PC-9 (cell line): Measurements from ENCODE around the gene BICRAL. TPM values are rescaled to one million over a fixed set of nuclear protein-coding genes. Genes with fewer than 3 reads are reported as not detected.

ENCODE experiments used
- BruUV-seq: library from RNA; stranded (reverse); fragments of 400-500 nt; replicated peaks from 2 replicates; lab custom pipeline; 2021; lab: Mats Ljungman, UMichigan
- CTCF ChIA-PET: fragments of 300-600 bp; sonication (Branson Sonifier 250); formaldehyde crosslinking; loops from one replicate; lab custom pipeline; 2022; ENCODE audit warnings: antibody characterized with exemption; lab: Charles Lee
- POLR2A ChIA-PET: fragments of 300-600 bp; sonication (Branson Sonifier 250); formaldehyde crosslinking; loops from one replicate; lab custom pipeline; 2022; ENCODE audit warnings: antibody characterized with exemption; ENCODE audit not compliant: unreplicated experiment; lab: Charles Lee
- DNase-seq, 2 experiments: peaks; one replicate each; pipeline versions ENCODE4 v3.0.0 to v3.0.0-alpha.2; 2015 to 2022; ENCODE audit warnings: mixed read lengths in 1 of 2
- H2AFZ ChIP-seq: fragments of 200-600 bp; sonication (generic); 2 replicates; pipeline ENCODE4 v1.8.1; 2017; ENCODE audit warnings: antibody characterized with exemption
- H3F3A ChIP-seq: fragments of 200-600 bp; sonication (generic); 2 replicates; pipeline ENCODE4 v1.8.1; 2017; ENCODE audit warnings: antibody characterized with exemption, mild to moderate bottlenecking, low read depth; ENCODE audit not compliant: insufficient read depth
- H3K27ac ChIP-seq: fragments of 200-600 bp; sonication (generic); 2 replicates; pipeline ENCODE4 v1.6.1; 2016; ENCODE audit warnings: mixed run types
- H3K27me3 ChIP-seq: fragments of 200-600 bp; sonication (generic); 2 replicates; pipeline ENCODE4 v1.6.1; 2016; ENCODE audit warnings: low read depth, mixed run types; ENCODE audit not compliant: insufficient read depth
- H3K36me3 ChIP-seq: fragments of 200-600 bp; sonication (generic); 2 replicates; pipeline ENCODE4 v1.6.1; 2016; ENCODE audit warnings: low read depth, mixed run types
- H3K4me1 ChIP-seq: fragments of 200-600 bp; sonication (generic); replicated peaks from 2 replicates; pipeline ENCODE4 v1.6.1; 2016; ENCODE audit warnings: mixed run types; ENCODE audit not compliant: insufficient read depth
- H3K4me2 ChIP-seq: fragments of 200-600 bp; sonication (generic); 2 replicates; pipeline ENCODE4 v1.6.1; 2017; ENCODE audit warnings: mixed run types
- H3K4me3 ChIP-seq: fragments of 200-600 bp; sonication (generic); 2 replicates; pipeline ENCODE4 v1.6.1; 2016; ENCODE audit warnings: mixed run types
- H3K79me2 ChIP-seq: fragments of 200-600 bp; sonication (generic); 2 replicates; pipeline ENCODE4 v1.6.1; 2017; ENCODE audit warnings: low read depth, mixed run types
- H3K9me2 ChIP-seq: fragments of 200-600 bp; sonication (generic); 2 replicates; pipeline ENCODE4 v1.8.1; 2017; ENCODE audit warnings: mild to moderate bottlenecking; ENCODE audit not compliant: insufficient read depth
- H3K9me3 ChIP-seq: fragments of 200-600 bp; sonication (generic); 2 replicates; pipeline ENCODE4 v1.8.1; 2016; ENCODE audit warnings: low read depth; ENCODE audit not compliant: insufficient read depth
- H4K20me1 ChIP-seq: fragments of 200-600 bp; sonication (generic); 2 replicates; pipeline ENCODE4 v1.8.1; 2017; ENCODE audit not compliant: insufficient read depth
- EZH2 ChIP-seq: fragments of 200-600 bp; sonication (generic); IDR thresholded peaks from 2 replicates; pipeline ENCODE4 v1.8.0; 2017; ENCODE audit warnings: antibody characterized with exemption, low read depth
- intact Hi-C: fragments of 100-400 bp; cut with micrococcal nuclease; formaldehyde crosslinking; loops from one replicate; pipeline ENCODE4 v1.10.0; 2022; ENCODE audit not compliant: unreplicated experiment
- total RNA-seq: library from RNA; stranded (reverse); gene quantifications from 2 replicates; pipeline ENCODE4 v1.2.3, GENCODE V29; 2021
- TF ChIP-seq, protein P1 (sequence below): fragments of 200-600 bp; sonication (generic); conservative IDR thresholded peaks from 2 replicates; pipeline ENCODE4 v1.6.1; 2017; ENCODE audit warnings: mixed run types, antibody characterized with exemption, mild to moderate bottlenecking, moderate library complexity

Gene BICRAL
- total RNA-seq, 1 experiment from 2014 or later: 12.9 TPM

DNA sequence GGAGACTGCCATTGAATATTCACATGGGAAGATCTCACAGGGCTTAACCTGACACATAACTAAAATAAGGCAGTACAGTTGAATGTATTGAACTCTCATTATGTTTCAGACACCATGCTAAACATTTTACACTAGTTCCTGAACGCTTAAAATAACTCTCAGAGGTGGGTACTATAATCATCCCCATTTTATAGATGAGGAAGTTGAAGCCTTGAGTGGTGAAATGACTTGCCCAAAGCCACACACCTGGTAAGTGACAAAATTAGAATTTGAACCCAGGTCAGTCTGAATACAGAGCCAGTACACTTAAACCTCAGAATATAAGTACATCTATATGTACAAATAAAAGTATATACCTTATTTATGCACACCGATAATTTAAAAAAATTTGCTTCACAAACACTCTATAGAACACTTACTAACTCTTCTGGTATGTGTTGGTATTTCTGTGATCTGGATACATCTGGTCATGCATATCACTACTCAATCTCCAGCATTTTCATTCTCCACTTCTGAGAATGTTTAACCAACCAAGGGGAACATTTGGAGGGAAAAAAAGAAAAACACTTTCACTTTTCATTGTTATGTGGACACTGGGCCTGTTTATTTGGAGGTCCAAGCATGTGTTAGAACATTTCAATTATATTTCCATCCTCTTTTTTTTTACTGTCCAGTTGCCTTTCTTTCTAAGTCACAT lies 4.6 kb upstream of the BICRAL start:
- H3K4me3 ChIP-seq: no peak overlapping the region
- intact Hi-C loops: no loop called here

DNA sequence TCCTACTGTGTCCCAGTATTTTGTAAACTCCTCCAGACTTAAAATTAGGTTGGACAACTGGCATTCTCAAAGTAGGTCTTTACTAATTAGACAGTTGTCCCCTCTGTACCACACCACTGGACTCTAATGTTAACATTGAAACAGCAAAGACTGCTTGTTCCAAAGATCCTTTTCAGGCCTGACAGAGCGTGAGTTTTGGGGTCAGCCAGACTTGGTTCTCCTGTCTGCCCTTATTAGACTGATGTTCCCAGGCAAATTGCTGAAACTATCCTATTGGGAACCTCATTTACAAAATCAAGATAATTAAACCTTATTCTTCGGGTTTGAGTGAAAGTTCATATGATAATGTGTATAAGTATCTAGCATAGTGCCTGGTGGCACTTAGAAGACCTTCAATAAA lies 3.7 kb upstream of the BICRAL start:
- DNase-seq: no peak
- Histone ChIP-seq H3F3A (peaks cover 32% of the 10 kb centered on the region), H3K79me2 (peaks cover 8% of the 10 kb centered on the region), H3K4me3 (no peak overlapping the region), H3K4me2 (no peak overlapping the region), H3K27ac (no peak overlapping the region), H4K20me1 (no peaks in the 10 kb centered on the region), H3K36me3 (no peaks in the 10 kb centered on the region), H3K4me1 (peaks cover 29% of the 10 kb centered on the region), H3K9me2 (no peaks in the 10 kb centered on the region), H2AFZ (no peak overlapping the region), H3K27me3 (no peaks in the 10 kb centered on the region), H3K9me3 (no peaks in the 10 kb centered on the region)
- TF ChIP-seq, protein P1, sequence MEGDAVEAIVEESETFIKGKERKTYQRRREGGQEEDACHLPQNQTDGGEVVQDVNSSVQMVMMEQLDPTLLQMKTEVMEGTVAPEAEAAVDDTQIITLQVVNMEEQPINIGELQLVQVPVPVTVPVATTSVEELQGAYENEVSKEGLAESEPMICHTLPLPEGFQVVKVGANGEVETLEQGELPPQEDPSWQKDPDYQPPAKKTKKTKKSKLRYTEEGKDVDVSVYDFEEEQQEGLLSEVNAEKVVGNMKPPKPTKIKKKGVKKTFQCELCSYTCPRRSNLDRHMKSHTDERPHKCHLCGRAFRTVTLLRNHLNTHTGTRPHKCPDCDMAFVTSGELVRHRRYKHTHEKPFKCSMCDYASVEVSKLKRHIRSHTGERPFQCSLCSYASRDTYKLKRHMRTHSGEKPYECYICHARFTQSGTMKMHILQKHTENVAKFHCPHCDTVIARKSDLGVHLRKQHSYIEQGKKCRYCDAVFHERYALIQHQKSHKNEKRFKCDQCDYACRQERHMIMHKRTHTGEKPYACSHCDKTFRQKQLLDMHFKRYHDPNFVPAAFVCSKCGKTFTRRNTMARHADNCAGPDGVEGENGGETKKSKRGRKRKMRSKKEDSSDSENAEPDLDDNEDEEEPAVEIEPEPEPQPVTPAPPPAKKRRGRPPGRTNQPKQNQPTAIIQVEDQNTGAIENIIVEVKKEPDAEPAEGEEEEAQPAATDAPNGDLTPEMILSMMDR: no peak
- BruUV-seq: no TSS peak
- POLR2A ChIA-PET: no interaction called here
- intact Hi-C loops: no loop called here
- CTCF ChIA-PET: no interaction called here

More for the DNA sequence above, 4.6 kb upstream of the BICRAL start:
- Histone ChIP-seq H3K4me2 (no peak overlapping the region), H3K36me3 (no peaks in the 10 kb centered on the region), H3K27ac (no peak overlapping the region), H4K20me1 (no peaks in the 10 kb centered on the region), H3K9me2 (no peaks in the 10 kb centered on the region), H2AFZ (no peak overlapping the region), H3K27me3 (no peaks in the 10 kb centered on the region), H3K4me1 (peaks cover 29% of the 10 kb centered on the region), H3K9me3 (no peaks in the 10 kb centered on the region; the same call in 1 of the 2 replicates), H3F3A (peaks cover 32% of the 10 kb centered on the region), H3K79me2 (peaks cover 8% of the 10 kb centered on the region; the same call in 1 of the 2 replicates)
- BruUV-seq: no TSS peak
- POLR2A ChIA-PET: no interaction called here
- DNase-seq: peak in 1 of 2 experiments; percentile 59
- CTCF ChIA-PET: no interaction called here
- TF ChIP-seq EZH2: no peak
- TF ChIP-seq, protein P1: no peak

DNA sequence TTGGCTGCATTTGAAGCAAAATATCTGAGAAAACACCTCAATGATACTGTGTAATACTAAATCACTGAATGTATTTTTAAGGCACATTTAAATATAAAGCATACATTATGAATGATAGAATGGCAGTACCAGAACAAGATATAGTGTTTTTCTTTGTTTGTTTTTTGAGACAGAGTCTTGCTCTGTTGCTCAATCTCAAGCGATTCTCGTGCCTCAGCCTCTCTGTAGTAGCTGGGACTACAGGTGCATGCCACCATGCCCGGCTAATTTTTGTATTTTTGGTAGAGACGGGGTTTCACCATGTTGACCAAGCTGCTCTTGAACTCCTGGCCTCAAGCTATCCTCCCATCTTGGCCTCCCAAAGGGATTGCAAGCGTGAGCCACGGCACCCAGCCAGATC lies 2.3 kb upstream of the BICRAL start:
- Histone ChIP-seq H3K79me2 (peaks cover 22% of the 10 kb centered on the region), H4K20me1 (no peaks in the 10 kb centered on the region), H3F3A (peaks cover 32% of the 10 kb centered on the region), H3K9me3 (no peaks in the 10 kb centered on the region), H3K9me2 (no peaks in the 10 kb centered on the region), H3K27me3 (no peaks in the 10 kb centered on the region), H3K36me3 (no peaks in the 10 kb centered on the region), H3K4me3 (no peak overlapping the region), H3K4me1 (peaks cover 33% of the 10 kb centered on the region), H3K27ac (no peak overlapping the region), H2AFZ (no peak overlapping the region), H3K4me2 (no peak overlapping the region; the same call in 1 of the 2 replicates)
- ChIA-PET POLR2A (interaction anchor here (0.6 kb wide), 1 partner anchor 150 kb away, joined by 10 read pairs; the partner anchor contains the start of gene CNPY3), CTCF (interaction anchor here (0.6 kb wide), 1 partner anchor 613 kb away, joined by 6 read pairs; no protein-coding TSS in a partner anchor)
- BruUV-seq: no TSS peak
- DNase-seq: no peak
- TF ChIP-seq, protein P1: no peak
- TF ChIP-seq EZH2: no peak
- intact Hi-C loops: no loop called here
